ENCODE data around the gene CTDSPL.

Gene CTDSPL

DNA sequence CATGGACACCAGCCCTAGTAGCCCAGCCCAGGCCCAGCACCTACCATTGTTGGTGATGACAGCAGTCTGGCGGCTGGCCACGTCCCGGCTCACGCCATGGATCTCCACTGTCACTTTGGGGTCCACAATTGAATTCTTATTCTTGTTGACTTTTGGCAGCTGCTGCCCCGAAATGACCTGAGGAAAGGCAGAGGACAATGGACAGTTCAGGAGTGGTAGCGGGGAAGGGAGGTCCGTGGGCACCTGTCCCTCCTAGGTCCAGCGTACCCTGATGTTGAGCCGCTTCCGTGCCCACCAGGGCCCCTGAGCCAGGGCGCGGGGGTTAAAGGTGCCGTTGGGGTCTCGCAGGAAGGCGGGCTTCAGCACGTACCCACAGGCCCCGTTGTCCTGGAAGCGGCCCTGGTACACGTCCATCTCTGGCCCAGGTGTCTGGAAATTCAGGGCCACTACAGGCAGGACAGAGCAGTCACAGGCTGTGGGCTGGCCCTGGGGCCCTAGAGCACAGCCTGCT is 146.6 kb downstream of the CTDSPL start:
- Histone ChIP-seq H3K79me2 (ENCODE audit: insufficient read depth, low read length) (no peaks in the 10 kb centered on the region), H3K36me3 (ENCODE audit: insufficient read depth, low read length) (peaks cover 53% of the 10 kb centered on the region), H4K20me1 (ENCODE audit: insufficient read depth, low read length) (peaks cover 17% of the 10 kb centered on the region), H3K4me1 (ENCODE audit: insufficient read depth, low read length) (no peaks in the 10 kb centered on the region), H3K9me3 (ENCODE audit: insufficient read depth, low read length, severe bottlenecking) (no peaks in the 10 kb centered on the region), H3K27ac (ENCODE audit: low read length) (no peak overlapping the region), H3K27me3 (ENCODE audit: insufficient read depth, low read length, poor library complexity) (no peaks in the 10 kb centered on the region), H2AFZ (ENCODE audit: low read depth, low read length) (no peak overlapping the region), H3K9ac (ENCODE audit: low read depth, low read length) (no peak overlapping the region), H3K4me2 (ENCODE audit: insufficient read depth, low read length) (no peak overlapping the region), H3K4me3 (ENCODE audit: low read depth in 1 of 2, low read length in 2 of 2) (no peak overlapping the region)
- no peak for ATAC-seq (ENCODE audit: insufficient read depth, low read depth)
- DNase-seq: no peak
- TF ChIP-seq EZH2 (IDR thresholded peaks at IDR 0.05; ENCODE audit: borderline replicate concordance, low read depth, low read length, severe bottlenecking): no peak
- TF ChIP-seq, protein P1, sequence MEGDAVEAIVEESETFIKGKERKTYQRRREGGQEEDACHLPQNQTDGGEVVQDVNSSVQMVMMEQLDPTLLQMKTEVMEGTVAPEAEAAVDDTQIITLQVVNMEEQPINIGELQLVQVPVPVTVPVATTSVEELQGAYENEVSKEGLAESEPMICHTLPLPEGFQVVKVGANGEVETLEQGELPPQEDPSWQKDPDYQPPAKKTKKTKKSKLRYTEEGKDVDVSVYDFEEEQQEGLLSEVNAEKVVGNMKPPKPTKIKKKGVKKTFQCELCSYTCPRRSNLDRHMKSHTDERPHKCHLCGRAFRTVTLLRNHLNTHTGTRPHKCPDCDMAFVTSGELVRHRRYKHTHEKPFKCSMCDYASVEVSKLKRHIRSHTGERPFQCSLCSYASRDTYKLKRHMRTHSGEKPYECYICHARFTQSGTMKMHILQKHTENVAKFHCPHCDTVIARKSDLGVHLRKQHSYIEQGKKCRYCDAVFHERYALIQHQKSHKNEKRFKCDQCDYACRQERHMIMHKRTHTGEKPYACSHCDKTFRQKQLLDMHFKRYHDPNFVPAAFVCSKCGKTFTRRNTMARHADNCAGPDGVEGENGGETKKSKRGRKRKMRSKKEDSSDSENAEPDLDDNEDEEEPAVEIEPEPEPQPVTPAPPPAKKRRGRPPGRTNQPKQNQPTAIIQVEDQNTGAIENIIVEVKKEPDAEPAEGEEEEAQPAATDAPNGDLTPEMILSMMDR (IDR thresholded peaks at IDR 0.05; ENCODE audit: borderline replicate concordance, extremely low read depth, low read length, poor library complexity, severe bottlenecking): no peak

DNA sequence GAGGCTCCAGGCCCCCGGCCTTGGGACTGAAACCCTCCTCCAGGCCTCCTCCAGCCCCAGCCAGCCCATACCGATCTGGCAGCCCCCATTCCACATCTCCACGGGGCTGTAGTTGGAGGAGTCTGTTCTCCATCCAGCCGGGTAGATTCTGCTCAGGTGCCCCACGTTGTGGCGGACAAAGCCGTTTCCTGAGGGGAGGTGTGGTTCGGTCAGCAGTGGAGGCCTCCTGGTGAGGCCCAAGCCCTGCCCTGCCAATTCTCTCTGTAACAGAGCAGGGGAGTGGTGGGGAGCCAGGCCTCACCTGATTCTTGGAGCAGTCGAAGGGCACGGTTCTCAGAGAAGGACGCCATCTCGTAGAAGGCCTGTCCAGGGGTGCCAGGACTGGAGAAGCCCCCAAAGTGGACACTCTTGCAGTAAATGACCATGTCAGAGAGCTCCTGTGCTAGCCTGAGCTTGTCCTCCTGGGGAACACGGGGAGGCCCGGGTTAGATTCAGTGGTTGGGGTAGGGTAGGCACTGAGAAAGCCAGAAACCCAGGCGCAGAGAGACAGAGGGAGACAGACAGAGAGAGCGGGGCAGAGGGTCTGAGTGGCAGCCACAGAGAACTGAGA is 147.4 kb downstream of the CTDSPL start:
- Histone ChIP-seq H3K36me3 (ENCODE audit: insufficient read depth, low read length) (peaks cover 45% of the 10 kb centered on the region), H3K27ac (ENCODE audit: low read length) (no peak overlapping the region), H3K9ac (ENCODE audit: low read depth, low read length) (no peak overlapping the region), H3K27me3 (ENCODE audit: insufficient read depth, low read length, poor library complexity) (no peaks in the 10 kb centered on the region), H4K20me1 (ENCODE audit: insufficient read depth, low read length) (peaks cover 11% of the 10 kb centered on the region), H2AFZ (ENCODE audit: low read depth, low read length) (no peak overlapping the region), H3K9me3 (ENCODE audit: insufficient read depth, low read length, severe bottlenecking) (no peaks in the 10 kb centered on the region), H3K4me2 (ENCODE audit: insufficient read depth, low read length) (no peak overlapping the region), H3K4me3 (ENCODE audit: low read depth in 1 of 2, low read length in 2 of 2) (no peak overlapping the region), H3K79me2 (ENCODE audit: insufficient read depth, low read length) (no peaks in the 10 kb centered on the region), H3K4me1 (ENCODE audit: insufficient read depth, low read length) (no peaks in the 10 kb centered on the region)
- DNase-seq: no peak
- ATAC-seq (ENCODE audit: insufficient read depth, low read depth): no peak
- TF ChIP-seq, protein P1 (IDR thresholded peaks at IDR 0.05; ENCODE audit: borderline replicate concordance, extremely low read depth, low read length, poor library complexity, severe bottlenecking): no peak
- TF ChIP-seq EZH2 (IDR thresholded peaks at IDR 0.05; ENCODE audit: borderline replicate concordance, low read depth, low read length, severe bottlenecking): no peak

DNA sequence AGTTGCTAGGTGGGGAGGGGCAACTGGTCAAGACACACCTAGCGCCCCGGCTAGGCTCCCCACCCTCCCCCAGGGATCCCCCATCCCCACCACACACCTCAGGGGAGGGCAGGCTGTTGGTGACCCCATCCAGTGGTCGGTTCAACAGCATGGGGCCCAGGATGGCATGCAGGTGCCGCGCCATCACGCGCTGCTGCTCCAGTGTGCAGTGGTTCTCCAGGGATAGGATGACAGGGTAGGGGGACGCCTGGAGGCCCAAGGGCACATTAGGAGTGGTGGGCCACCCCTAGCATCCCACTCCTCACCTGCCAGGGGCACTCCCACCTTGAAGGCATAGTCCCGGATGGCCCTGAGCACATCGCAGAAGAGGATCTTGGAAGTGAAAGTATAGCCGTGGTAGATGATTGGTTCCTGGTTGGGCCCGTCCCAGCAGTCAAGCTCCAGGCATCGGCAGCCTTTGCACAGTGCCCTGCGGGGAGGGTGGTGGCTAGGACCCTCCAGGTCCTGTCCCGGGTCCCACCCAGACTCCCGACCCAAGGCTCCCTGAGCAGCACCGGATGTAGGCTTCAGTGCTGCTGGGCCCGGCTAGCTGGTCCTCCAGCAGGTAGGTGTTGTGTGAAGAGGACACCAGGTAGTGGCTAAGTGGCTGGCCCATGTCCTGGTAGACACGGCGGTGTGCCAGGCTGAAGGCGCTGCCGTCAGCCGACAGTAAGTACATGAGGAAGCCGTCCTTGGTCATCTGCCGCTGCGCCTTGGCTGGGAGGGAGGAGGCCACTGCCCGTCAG is 148.3 kb downstream of the CTDSPL start:
- no peak overlapping the region for H3K4me3 ChIP-seq (ENCODE audit: low read depth in 1 of 2, low read length in 2 of 2)
- H3K4me2 ChIP-seq (ENCODE audit: insufficient read depth, low read length): no peak overlapping the region
- no peaks in the 10 kb centered on the region for H3K4me1 ChIP-seq (ENCODE audit: insufficient read depth, low read length)
- no peaks in the 10 kb centered on the region for H3K9me3 ChIP-seq (ENCODE audit: insufficient read depth, low read length, severe bottlenecking)
- H3K27me3 ChIP-seq (ENCODE audit: insufficient read depth, low read length, poor library complexity): no peaks in the 10 kb centered on the region
- no peaks in the 10 kb centered on the region for H3K79me2 ChIP-seq (ENCODE audit: insufficient read depth, low read length)
- H2AFZ ChIP-seq (ENCODE audit: low read depth, low read length): no peak overlapping the region
- no peak overlapping the region for H3K27ac ChIP-seq (ENCODE audit: low read length)
- peak; percentile 36 for ATAC-seq (ENCODE audit: insufficient read depth, low read depth)
- no peak for DNase-seq
- TF ChIP-seq EZH2 (IDR thresholded peaks at IDR 0.05; ENCODE audit: borderline replicate concordance, low read depth, low read length, severe bottlenecking): no peak
- TF ChIP-seq, protein P1 (IDR thresholded peaks at IDR 0.05; ENCODE audit: borderline replicate concordance, extremely low read depth, low read length, poor library complexity, severe bottlenecking): no peak
- 0 out of 2 replicates have a peak, but pooled peaks cover 2% of the 10 kb centered on the region for H4K20me1 ChIP-seq (ENCODE audit: insufficient read depth, low read length)
- no peak overlapping the region for H3K9ac ChIP-seq (ENCODE audit: low read depth, low read length)
- peaks cover 35% of the 10 kb centered on the region for H3K36me3 ChIP-seq (ENCODE audit: insufficient read depth, low read length)
